ENCODE measurements around the gene DDX3X. TPM values are rescaled to one million over a fixed set of nuclear protein-coding genes. Genes with fewer than 3 reads are reported as not detected.

DDX3X gene
- total and polyA plus RNA-seq, 10 of the 15 experiments (the other 5 are each of a cell fraction or from before 2014, with no cell fraction given) = 52.0 to 283 (median 172) TPM

GRCh38 chrX:41397219-41397618 lies 63.3 kb downstream of the DDX3X start (continued):
- TF ChIP-seq CREB1 (IDR thresholded peaks at IDR 0.05; ENCODE audit: low read depth) = no peak

DNA sequence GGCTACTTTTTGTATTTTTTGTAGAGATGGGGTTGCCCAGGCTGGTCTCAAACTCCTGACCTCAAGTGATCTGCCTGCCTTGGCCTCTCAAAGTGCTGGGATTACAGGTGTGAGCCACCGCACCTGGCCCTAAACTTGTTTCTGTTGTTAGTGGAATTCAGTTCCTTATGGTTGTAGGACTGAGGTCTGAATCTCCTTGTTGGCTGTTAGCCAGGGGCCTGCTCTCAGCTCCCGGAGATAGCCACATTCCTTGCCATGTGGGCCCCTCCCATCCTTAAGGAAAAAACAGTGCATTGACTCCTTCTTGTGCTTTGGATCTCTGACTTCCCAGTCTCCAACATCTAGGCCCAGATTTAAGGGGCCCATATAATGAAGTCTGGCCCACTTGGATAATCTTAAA lies 63.8 kb downstream of the DDX3X start:
- TF ChIP-seq, protein P1, sequence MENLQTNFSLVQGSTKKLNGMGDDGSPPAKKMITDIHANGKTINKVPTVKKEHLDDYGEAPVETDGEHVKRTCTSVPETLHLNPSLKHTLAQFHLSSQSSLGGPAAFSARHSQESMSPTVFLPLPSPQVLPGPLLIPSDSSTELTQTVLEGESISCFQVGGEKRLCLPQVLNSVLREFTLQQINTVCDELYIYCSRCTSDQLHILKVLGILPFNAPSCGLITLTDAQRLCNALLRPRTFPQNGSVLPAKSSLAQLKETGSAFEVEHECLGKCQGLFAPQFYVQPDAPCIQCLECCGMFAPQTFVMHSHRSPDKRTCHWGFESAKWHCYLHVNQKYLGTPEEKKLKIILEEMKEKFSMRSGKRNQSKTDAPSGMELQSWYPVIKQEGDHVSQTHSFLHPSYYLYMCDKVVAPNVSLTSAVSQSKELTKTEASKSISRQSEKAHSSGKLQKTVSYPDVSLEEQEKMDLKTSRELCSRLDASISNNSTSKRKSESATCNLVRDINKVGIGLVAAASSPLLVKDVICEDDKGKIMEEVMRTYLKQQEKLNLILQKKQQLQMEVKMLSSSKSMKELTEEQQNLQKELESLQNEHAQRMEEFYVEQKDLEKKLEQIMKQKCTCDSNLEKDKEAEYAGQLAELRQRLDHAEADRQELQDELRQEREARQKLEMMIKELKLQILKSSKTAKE (IDR thresholded peaks at IDR 0.05; ENCODE audit: low read depth, poor library complexity, severe bottlenecking) = no peak
- TF ChIP-seq, protein P2, sequence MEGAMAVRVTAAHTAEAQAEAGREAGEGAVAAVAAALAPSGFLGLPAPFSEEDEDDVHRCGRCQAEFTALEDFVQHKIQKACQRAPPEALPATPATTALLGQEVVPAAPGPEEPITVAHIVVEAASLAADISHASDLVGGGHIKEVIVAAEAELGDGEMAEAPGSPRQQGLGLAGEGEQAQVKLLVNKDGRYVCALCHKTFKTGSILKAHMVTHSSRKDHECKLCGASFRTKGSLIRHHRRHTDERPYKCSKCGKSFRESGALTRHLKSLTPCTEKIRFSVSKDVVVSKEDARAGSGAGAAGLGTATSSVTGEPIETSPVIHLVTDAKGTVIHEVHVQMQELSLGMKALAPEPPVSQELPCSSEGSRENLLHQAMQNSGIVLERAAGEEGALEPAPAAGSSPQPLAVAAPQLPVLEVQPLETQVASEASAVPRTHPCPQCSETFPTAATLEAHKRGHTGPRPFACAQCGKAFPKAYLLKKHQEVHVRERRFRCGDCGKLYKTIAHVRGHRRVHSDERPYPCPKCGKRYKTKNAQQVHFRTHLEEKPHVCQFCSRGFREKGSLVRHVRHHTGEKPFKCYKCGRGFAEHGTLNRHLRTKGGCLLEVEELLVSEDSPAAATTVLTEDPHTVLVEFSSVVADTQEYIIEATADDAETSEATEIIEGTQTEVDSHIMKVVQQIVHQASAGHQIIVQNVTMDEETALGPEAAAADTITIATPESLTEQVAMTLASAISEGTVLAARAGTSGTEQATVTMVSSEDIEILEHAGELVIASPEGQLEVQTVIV (IDR thresholded peaks at IDR 0.05; ENCODE audit: borderline replicate concordance, partially characterized antibody) = no peak
- TF ChIP-seq NKRF (conservative IDR thresholded peaks at IDR 0.05) (no peak), DPF2 (IDR thresholded peaks at IDR 0.05) (no peak), MYB (IDR thresholded peaks at IDR 0.05; ENCODE audit: borderline replicate concordance, low read depth, low read length) (no peak), FOXM1 (IDR thresholded peaks at IDR 0.05; ENCODE audit: low read depth, low read length) (no peak), RELA (IDR thresholded peaks at IDR 0.05; ENCODE audit: borderline replicate concordance, partially characterized antibody) (no peak), BACH1 (IDR thresholded peaks at IDR 0.05; ENCODE audit: borderline replicate concordance) (no peak), ZZZ3 (IDR thresholded peaks at IDR 0.05; ENCODE audit: control insufficient read depth, insufficient read length, low read depth) (no peak), PAX5 (IDR thresholded peaks at IDR 0.05; ENCODE audit: borderline replicate concordance, low read depth, low read length) (no peak), NR2F1 (conservative IDR thresholded peaks at IDR 0.05) (no peak), ESRRA (IDR thresholded peaks at IDR 0.05; ENCODE audit: low read length) (no peak), MEF2B (IDR thresholded peaks at IDR 0.05; ENCODE audit: partially characterized antibody, poor library complexity, severe bottlenecking) (no peak), IKZF1 (conservative IDR thresholded peaks at IDR 0.05) (no peak), SP1 (IDR thresholded peaks at IDR 0.05; ENCODE audit: low read depth, low read length) (no peak), RAD51 (IDR thresholded peaks at IDR 0.05) (no peak)
- POLR2A ChIA-PET = interaction anchor here (0.6 kb wide), 1 partner anchor 14 kb away, joined by 5 read pairs; no protein-coding TSS in a partner anchor
- no peak for FAIRE-seq
- RAD21 ChIA-PET (ENCODE audit: unreplicated experiment) = interaction anchor here (0.8 kb wide), 1 partner anchor 133 kb away, joined by 5 read pairs; no protein-coding TSS in a partner anchor
- intact Hi-C loops (cut with micrococcal nuclease; ENCODE audit: unreplicated experiment) = no loop called here
- Histone ChIP-seq H2AFZ (ENCODE audit: control insufficient read depth, low read depth, low read length) (no peak overlapping the region), H3K36me3 (ENCODE audit: control insufficient read depth in 2 of 2, insufficient read depth in 2 of 2, low read length in 1 of 2) (no peaks in the 10 kb centered on the region), H3K4me2 (ENCODE audit: control insufficient read depth, insufficient read depth) (no peak overlapping the region), H3K79me2 (ENCODE audit: control insufficient read depth, insufficient read depth, low read length) (no peaks in the 10 kb centered on the region), H3K27ac (ENCODE audit: control insufficient read depth, insufficient read depth) (no peak overlapping the region), H3K27me3 (replicated peaks in 1 of 2; ENCODE audit: control insufficient read depth in 2 of 2, insufficient read depth in 2 of 2, low read length in 1 of 2) (no peaks in the 10 kb centered on the region), H3K4me3 (no peak overlapping the region), H4K20me1 (ENCODE audit: control insufficient read depth, insufficient read depth) (no peaks in the 10 kb centered on the region), H3K9me3 (replicated peaks; ENCODE audit: control insufficient read depth, insufficient read depth, low read length) (no peaks in the 10 kb centered on the region; the same call in 2 of the 3 replicates), H3K9ac (ENCODE audit: control insufficient read depth, insufficient read depth, low read length) (no peak overlapping the region), H3K4me1 (ENCODE audit: control insufficient read depth, insufficient read depth, low read length) (no peaks in the 10 kb centered on the region)
- no TSS peak for BruUV-seq (replicated peaks)
- DNase-seq (ENCODE audit: low read depth, low spot score) = no peak
- ATAC-seq = no peak
- in situ Hi-C loops (cut with MboI) = no loop called here
- SMC1A ChIA-PET (ENCODE audit: uncharacterized antibody, unreplicated experiment) = no interaction called here
- WGBS (ENCODE audit: insufficient coverage, insufficient replicate concordance, low lambda C conversion rate, missing lambda C conversion rate) = 0% methylated on average over 2 of the region's 2 CpGs
- CTCF ChIA-PET = interaction anchor here (0.6 kb wide), 1 partner anchor 854 kb away, joined by 3 read pairs; no protein-coding TSS in a partner anchor

Data from GM12878 (cell line).